Measurements from ENCODE around the gene SLC39A13.

- no peak for TF ChIP-seq CTCF (IDR thresholded peaks at IDR 0.05; ENCODE audit: insufficient read depth, low read length, poor library complexity, severe bottlenecking)
- TF ChIP-seq EZH2phosphoT487 (conservative IDR thresholded peaks at IDR 0.05; ENCODE audit: low read length): no peak
Observed at GRCh38 chr11:47384498-47384897, 23.9 kb upstream of the SLC39A13 start.

Measured in SU-DHL-6 (cell line).